HG03097 (cell line): ENCODE data around the gene ZAP70.
"Not testable (repeated sequence)": the region's sequence is repeated elsewhere in the genome, so short reads cannot be mapped to it uniquely, and the experiment has no call there.

Experiments
- ATAC-seq: cut with Tn5 transposase; IDR thresholded peaks from one replicate; pipeline ENCODE4 v1.9.1; 2021; ENCODE audit not compliant: unreplicated experiment, low FRiP score

Gene ZAP70

GRCh38 chr2:97713296-97714083, at the start of gene ZAP70:
Gene ZAP70, plus strand, starts transcription at chr2:97713576. Its CDS starts 10,461 bp downstream, at chr2:97724037.
- ATAC-seq: no peak

DNA sequence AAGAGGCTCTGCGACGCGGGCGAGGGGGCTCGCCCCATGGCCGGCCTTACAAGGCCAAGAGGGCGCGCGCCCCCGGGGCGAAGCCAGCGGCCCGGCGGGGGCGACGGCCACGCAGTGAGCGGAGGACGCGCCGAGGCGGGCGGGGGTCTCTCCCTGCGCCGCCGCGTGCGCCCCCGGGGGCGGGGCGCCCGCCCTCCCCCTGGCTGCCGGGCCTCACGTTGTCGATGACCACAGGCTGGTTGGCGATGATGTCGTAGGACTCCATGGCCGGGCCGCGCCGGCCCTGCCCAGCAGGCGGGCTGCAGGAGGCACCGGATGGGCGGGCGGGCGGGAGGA, 49.8 kb upstream of the ZAP70 start:
- no peak for ATAC-seq

DNA sequence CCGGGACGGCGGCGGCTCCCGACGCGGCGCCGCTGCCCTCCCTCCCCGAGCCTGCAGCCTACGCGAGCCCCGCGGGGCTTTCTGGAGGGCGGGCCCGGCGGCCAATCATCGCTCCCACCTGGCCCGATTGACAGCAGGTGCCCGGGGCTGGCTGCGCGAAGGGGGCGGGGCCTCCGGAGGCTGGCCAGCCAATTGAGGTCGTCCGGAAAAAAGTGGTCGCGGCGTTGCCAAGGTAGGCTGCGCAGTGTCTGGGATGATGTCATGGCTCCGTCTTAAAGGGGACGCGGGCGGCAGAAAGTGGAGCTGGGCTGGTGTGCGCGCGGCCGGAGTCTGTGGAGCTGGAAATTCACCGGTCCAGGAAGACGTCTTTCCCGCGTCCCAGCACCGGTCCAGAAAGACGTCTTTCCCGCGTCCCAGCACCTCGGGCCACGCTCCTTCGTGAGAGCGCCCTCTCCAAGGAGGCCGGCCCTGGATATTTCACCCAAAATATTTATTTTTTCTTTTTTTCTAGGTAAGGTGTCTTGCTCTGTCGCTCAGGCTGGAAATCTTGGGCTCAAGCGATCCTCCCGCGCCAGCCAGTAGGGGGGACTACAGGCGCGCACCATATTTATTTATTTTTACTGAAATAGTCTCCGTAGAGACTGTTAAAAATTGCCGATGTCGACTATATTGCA, 49.3 kb upstream of the ZAP70 start, which contains the start of gene ACTR1B:
TSS of gene ACTR1B (minus strand) at position 83 of the 674 bp plus-strand sequence. CDS start 154 bp downstream, outside the sequence.
- ATAC-seq: peak; percentile 75

DNA sequence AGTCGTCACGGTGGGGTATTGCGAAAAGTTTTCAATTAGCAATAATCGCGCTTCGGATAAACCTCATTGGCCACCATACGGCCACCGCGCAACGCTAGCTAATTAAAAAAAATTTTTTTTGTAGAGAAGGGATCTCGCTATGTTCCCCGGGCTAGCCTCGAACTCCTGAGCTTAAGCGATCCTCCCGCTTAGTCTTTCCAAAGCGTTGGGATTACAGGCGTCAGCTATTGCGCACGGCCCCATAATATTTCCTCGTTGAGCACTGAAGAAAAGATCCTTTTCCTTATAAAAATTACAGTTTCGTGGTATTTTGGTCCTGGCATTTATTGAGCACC, 48.8 kb upstream of the ZAP70 start:
- no peak for ATAC-seq

DNA sequence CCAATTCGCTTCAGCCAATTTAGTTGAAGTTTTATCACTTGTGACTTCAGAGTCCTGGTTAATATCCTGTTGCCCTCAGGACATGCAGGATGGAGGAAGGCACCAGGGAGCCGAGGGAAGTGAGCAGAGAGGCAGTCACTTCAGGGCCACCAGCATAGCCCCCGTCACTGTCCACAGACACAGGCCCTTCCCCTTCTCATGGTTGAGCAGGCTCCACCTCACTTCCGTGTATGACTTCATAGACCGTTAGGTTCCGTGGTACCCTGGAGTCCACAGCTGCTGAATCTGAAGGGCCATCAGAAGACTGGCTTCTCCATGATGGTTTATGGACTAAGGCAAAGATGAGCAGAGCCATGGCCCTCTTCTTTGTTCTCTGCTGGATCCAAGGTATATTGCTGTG, 43.9 kb upstream of the ZAP70 start, which contains the start of gene C2orf92:
TSS of gene C2orf92 (plus strand) at position 266 of the 400 bp plus-strand sequence. CDS start at position 342, 76 bp downstream.
- no peak for ATAC-seq

GRCh38 chr2:97670471-97670870, 42.9 kb upstream of the ZAP70 start:
- no peak for ATAC-seq

GRCh38 chr2:97671526-97671925, 41.9 kb upstream of the ZAP70 start:
- ATAC-seq: no peak

DNA sequence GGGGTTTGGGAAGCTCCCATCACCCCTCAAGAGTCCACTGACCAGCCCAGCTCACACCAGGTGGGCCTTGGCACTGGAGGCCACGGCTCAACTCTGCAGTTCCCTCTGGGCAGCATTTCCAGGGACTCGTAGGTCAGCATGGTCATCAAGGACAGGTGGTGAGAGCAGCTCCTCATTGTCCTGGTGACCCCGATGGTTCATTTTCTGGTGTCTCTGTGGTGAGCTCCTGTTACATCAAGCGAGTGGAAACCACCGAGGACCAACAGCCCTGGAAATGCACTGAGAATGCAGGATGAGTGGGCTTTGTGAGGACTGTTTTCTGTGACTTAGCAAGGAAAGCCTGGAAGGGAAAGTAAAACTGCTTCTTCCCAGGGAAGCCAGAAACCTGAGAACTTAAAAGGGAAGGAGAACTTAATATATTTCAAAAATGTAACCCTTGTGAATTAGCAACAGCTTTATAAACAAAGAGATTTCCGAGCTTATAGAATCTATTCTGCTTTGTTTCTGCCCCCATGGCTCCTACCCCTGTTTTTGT, 40.7 kb upstream of the ZAP70 start:
- ATAC-seq: not testable (repeated sequence)

DNA sequence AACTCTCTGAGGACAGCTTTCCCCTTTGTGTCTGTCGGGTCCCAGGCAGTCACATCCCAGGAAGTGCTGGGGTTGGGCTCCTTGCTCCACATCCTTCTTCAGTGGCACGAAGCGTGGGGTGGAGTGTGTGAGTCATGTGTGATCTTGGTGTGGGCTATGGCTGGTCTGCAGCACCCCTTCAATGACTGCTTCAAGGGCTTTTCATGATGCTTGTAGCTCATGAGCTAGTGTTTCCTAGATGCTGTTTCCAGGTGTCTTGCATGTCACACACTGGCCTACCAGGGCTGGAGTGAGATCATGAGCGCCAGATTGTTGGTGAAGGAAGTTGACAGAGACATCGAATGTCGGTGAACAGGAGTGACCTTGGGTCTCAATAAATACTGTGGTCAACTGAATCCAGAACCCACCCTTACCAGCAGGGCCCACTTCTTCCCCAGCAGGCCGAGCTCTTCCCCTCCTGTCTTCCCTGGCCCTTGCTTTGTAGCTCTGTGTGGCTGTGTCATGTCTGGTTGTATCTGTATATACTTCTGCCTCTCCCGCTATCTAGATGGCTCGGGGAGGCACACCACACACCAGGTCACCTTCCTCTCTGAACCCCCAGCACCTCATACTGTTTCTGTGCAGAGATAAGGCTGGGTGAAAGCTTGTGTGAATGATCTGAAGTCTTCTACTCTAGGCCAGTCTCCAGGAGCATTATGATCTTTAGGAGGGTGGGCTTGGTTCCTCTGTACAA, 40.0 kb upstream of the ZAP70 start:
- no peak for ATAC-seq

DNA sequence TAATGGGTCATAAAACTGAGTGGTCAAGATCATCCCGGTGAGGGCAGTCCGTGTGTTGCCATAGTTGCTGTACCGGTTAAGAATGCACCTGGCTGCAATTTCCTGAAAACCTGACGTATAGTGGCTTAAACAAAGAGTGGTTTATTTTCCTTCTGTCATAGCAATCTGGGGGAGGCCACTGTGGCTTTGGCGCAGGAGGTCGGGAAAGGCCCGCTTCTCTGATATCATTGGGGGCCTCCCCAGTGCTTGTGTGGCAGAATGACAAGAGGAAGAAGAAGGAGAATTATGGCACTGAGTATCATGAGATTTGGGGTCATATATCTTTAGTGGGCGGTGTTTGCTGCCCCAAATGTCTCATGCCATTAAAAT, 39.5 kb upstream of the ZAP70 start:
- ATAC-seq: no peak

DNA sequence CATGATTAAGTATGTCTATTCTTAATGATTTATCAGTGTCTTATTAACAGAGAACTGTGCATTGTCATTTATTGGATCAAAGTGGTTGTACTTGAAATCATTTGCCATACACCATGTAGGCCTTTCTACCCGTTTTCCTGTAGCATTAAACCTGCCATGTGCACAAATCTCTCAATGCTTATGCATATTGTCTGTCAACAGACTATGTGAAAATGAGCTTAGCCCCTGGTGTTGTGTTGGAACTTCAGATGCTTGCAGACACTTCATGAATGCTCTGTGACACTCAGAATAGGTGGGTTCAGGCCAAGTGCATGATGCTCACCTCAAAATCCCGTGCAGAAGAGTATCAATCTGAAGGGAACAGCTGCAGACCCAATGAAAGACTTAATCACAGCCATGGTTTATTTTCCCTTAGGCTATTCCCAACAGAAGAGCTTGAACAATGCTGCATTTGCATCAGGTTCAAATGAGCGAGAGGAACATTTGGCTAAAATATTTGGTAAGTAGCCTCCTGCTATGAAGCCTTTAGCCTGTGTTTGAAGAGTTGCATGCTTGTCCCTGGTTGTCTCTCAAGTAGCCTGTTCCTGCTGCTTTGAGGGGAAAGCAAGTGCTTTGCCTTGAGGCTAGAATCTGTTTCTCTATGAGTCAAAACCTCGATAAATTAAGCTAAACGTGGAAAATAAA, 37.8 kb upstream of the ZAP70 start:
- no peak for ATAC-seq

GRCh38 chr2:97676620-97677019, 36.8 kb upstream of the ZAP70 start:
- no peak for ATAC-seq

DNA sequence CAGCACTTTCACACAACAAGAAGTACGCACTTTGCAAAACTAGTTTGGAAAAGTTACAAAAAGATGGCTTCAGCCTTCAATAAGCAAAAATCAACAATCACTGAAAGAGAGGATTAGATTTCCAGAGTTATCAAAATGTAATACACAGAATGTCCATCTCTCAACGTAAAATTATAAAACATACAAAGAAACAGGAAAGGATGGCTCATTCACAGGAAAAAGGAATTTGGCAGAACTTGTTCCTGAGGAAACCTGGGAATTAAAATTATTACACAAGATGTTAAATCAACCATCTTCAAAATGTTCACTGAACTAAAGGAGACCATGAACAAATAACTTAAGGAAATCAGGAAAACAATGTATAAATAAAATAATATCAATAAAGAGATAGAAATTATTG, 35.9 kb upstream of the ZAP70 start:
- ATAC-seq: no peak

DNA sequence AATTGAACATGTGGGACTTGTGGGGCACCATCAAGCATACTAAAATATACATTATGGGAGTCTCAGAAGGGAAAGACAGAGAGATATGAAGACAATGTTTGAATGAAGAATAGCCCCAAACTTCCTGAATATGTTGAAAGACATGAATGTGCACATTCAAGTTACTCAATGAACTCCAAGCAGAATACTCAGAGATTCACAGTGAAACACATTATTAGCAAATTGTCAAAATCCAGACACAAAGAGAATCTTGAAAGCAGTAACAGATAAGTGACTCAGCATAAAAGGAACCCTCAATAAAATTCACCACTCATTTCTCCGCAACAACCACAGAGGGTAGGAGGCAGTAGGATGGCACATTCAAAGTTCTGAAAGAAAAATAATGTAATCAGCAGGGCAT, 35.1 kb upstream of the ZAP70 start:
- ATAC-seq: no peak

DNA sequence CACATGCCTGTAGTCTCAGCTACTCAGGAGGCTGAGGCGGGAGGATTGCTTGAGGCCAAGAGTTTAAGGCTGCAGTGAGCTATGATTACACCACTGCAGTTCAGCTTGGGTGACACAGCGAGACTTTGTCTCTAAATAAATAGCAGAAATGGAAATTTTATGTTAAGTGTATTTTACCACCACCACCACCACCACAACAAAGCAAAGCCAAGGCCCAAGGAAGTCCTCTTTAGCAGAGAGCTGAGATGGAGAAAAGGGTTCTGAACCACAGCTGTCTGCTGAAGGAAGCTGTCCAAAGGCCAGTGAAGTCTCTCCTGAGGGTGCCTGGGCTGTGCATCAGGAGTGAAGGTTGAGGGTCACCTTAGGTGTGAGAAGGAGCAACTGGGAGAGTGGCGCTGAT, 26.1 kb upstream of the ZAP70 start:
- not testable (repeated sequence) for ATAC-seq

DNA sequence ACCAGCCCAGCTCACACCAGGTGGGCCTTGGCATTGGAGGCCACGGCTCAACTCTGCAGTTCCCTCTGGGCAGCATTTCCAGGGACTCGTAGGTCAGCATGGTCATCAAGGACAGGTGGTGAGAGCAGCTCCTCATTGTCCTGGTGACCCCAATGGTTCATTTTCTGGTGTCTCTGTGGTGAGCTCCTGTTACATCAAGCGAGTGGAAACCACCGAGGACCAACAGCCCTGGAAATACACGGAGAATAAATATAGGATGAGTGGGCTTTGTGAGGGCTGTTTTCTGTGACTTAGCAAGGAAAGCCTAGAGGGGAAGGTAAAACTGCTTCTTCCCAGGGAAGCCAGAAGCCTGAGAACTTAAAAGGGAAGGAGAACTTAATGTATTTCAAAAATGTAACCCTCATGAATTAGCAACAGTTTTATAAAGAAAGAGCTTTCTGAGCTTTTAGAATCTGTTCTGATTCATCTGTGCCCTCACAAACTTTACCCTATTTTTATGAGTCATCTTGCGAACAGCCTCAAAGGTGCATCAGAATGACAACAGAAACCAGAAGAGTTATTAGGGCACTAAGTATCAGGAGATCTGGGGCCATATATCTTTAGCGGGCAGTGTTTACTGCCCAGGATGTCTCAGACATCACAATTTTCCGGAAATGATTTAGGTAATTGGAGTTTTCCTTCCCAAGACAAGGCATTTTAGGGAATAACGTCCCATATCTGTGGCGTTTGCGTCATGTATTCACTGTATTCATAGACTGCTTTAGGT, 25.1 kb upstream of the ZAP70 start:
- no peak for ATAC-seq

DNA sequence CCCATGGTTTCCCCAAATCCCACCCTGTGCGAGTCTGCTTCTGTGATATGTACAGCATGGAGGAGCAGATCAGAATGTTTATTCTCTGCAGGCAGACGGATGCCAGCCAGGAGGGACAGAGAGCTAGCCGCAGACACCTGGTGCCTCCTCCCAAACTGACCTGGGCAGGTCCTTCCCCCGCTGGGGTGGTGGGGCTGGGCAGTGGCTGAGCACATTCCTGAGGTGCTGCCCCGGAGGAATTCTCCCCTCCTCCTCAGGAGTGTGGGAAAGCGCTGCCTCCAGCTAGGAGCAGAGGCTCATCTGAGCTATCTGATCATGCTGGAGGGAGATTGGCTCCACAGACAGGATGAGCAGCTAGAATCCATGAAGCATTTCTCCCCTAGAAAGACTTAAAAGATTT, 22.2 kb upstream of the ZAP70 start:
- ATAC-seq: no peak

- ATAC-seq: no peak
Observed at GRCh38 chr2:97693476-97693875, 19.9 kb upstream of the ZAP70 start.

GRCh38 chr2:97695744-97696143, 17.6 kb upstream of the ZAP70 start:
- no peak for ATAC-seq
